ENCODE data around the gene ARFGEF2. TPM values are rescaled to one million over a fixed set of nuclear protein-coding genes. Genes with fewer than 3 reads are reported as not detected.
"Not testable (repeated sequence)": the region's sequence is repeated elsewhere in the genome, so short reads cannot be mapped to it uniquely, and the experiment has no call there.

ARFGEF2 gene
- total RNA-seq, 1 donor from 2014 or later = 28.3 TPM

GRCh38 chr20:48975955-48976354 lies 54.4 kb downstream of the ARFGEF2 start:
- no peak for DNase-seq (ENCODE audit: low spot score)
- intact Hi-C loops (cut with micrococcal nuclease) = no loop called here
- H3K4me3 Mint-ChIP-seq = no peak overlapping the region
- H3K27me3 Mint-ChIP-seq (ENCODE audit: insufficient read depth) = no peaks in the 10 kb centered on the region
- H3K36me3 Mint-ChIP-seq (ENCODE audit: low read depth) = peaks cover 38% of the 10 kb centered on the region
- no peaks in the 10 kb centered on the region for H3K9me3 Mint-ChIP-seq
- H3K4me1 Mint-ChIP-seq (ENCODE audit: low read depth) = no peaks in the 10 kb centered on the region
- H3K27ac Mint-ChIP-seq = peak overlapping the region; percentile 59

DNA sequence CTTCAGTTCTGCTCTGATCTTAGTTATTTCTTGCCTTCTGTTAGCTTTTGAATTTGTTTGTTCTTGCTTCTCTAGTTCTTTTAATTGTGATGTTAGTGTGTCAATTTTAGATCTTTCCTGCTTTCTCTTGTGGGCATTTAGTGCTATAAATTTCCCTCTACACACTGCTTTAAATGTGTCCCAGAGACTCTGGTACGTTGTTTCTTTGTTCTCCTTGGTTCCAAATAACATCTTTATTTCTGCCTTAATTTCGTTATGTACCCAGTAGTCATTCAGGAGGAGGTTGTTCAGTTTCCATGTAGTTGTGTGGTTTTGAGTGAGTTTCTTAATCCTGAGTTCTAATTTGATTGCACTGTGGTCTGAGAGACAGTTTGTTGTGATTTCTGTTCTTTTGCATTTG lies 58.5 kb downstream of the ARFGEF2 start:
- H3K27ac Mint-ChIP-seq; H3K27me3 Mint-ChIP-seq (ENCODE audit: insufficient read depth); H3K4me1 Mint-ChIP-seq (ENCODE audit: low read depth); H3K9me3 Mint-ChIP-seq; H3K4me3 Mint-ChIP-seq; intact Hi-C loops (cut with micrococcal nuclease); DNase-seq (ENCODE audit: low spot score): not testable (repeated sequence)
- H3K36me3 Mint-ChIP-seq (ENCODE audit: low read depth) = peaks cover 56% of the 10 kb centered on the region

DNA sequence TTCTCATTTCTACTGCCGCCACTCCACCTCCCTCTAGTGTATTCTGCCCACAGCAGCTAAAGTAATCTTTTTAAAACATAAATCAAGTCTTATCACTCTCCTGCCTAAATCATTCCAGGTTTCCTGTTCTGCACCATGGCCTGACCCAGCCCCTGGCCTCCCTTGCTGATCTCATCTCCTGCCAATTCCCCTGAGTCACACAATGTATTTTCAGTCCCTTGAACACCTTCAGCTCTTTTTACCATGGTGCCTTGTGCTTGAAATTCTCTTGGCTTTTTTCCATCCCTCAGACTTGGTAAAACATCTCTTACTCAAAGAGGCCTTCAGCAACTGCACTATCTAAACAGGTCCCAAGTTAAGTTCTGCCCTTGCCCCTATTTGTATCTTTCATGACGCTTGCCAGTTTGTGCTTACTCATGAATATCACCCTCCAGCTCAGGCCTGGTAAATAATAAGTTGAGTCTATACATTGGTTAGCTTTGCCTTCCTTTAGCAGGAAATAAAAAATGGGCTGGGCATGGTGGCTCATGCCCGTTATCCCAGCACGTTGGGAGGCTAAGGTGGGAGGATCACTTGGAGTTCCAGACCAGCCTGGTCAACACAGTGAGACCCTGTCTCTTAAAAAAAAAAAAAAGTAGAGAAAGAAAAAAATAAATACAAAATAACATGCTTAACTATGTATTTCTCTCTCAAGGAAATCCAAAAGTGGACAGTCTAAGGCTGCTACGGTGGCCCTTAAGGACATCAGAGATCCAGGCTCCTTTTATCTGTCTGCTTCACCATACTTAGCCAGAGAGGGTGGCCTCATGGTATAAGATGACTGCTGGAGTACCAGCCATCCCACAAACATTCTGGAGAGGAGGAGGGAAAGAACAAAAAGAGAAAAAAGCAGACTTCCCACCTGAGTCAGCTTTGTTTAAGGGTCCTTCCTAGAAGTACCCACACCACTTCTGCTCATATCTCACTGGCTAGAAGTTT lies 62.2 kb downstream of the ARFGEF2 start:
- intact Hi-C loops (cut with micrococcal nuclease) = no loop called here
- H3K9me3 Mint-ChIP-seq = no peaks in the 10 kb centered on the region
- H3K4me3 Mint-ChIP-seq = no peak overlapping the region
- no peak overlapping the region for H3K27ac Mint-ChIP-seq
- H3K36me3 Mint-ChIP-seq (ENCODE audit: low read depth) = peaks cover 53% of the 10 kb centered on the region
- H3K4me1 Mint-ChIP-seq (ENCODE audit: low read depth) = peaks cover 6% of the 10 kb centered on the region
- DNase-seq (ENCODE audit: low spot score) = no peak
- H3K27me3 Mint-ChIP-seq (ENCODE audit: insufficient read depth) = no peaks in the 10 kb centered on the region

DNA sequence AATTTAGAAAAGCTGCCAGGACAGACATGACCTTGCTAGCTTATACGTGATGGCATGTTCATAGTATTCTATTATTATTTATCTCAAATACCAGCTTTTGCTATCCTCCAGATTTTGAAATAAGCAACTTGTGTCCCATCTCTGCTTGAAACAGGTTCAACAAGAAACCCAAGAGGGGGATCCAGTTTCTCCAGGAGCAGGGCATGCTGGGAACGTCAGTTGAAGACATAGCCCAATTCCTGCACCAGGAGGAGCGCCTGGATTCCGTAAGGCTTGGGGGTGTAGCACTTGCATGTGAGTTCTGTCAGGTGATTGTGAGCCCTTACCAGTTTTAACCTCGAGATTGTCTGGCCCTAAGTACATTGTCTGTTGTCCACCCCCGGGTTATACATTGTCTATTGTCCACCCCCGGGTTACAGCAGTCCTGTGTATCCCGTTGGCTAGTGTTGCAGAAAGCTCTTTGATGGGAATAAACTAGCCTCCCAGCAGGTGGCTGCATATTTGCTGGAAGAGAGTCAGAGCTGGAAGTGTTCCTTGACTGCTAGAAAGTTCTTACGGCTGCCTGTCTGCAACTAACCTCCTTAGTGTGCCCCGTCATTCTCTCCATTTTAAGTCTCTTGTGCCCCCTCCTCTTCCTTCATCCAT lies 63.2 kb downstream of the ARFGEF2 start:
- no peak for DNase-seq (ENCODE audit: low spot score)
- H3K4me3 Mint-ChIP-seq = no peak overlapping the region
- H3K27ac Mint-ChIP-seq = no peak overlapping the region
- no peaks in the 10 kb centered on the region for H3K9me3 Mint-ChIP-seq
- H3K36me3 Mint-ChIP-seq (ENCODE audit: low read depth) = peaks cover 50% of the 10 kb centered on the region
- intact Hi-C loops (cut with micrococcal nuclease) = no loop called here
- H3K4me1 Mint-ChIP-seq (ENCODE audit: low read depth) = peaks cover 6% of the 10 kb centered on the region
- no peaks in the 10 kb centered on the region for H3K27me3 Mint-ChIP-seq (ENCODE audit: insufficient read depth)

DNA sequence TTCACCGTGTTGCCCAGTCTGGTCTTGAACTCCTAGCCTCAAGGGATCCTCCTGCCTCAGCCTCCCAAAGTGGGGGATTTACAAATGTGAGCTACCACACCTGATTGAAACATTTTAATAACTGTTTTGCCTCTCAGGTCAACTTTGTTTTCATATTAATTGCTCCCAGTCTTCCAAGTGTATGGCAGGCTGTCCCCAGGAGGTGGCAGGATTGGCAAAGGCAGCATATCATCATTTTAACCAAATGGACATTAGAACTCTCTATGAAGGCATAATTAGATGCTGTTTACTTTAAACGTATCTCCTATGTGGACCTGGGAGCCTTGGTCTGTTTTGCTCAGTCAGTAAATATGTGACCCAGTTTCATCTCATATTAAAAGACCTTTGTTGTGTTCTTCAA lies 65.4 kb downstream of the ARFGEF2 start:
- DNase-seq (ENCODE audit: low spot score) = no peak
- Mint-ChIP-seq H3K9me3 (no peaks in the 10 kb centered on the region), H3K27me3 (ENCODE audit: insufficient read depth) (no peaks in the 10 kb centered on the region), H3K27ac (no peak overlapping the region), H3K36me3 (ENCODE audit: low read depth) (peaks cover 47% of the 10 kb centered on the region), H3K4me1 (ENCODE audit: low read depth) (no peaks in the 10 kb centered on the region), H3K4me3 (no peak overlapping the region)
- intact Hi-C loops (cut with micrococcal nuclease) = loop anchor here (1.0 kb wide), 1 partner anchor 230 kb away; no protein-coding TSS in a partner anchor

DNA sequence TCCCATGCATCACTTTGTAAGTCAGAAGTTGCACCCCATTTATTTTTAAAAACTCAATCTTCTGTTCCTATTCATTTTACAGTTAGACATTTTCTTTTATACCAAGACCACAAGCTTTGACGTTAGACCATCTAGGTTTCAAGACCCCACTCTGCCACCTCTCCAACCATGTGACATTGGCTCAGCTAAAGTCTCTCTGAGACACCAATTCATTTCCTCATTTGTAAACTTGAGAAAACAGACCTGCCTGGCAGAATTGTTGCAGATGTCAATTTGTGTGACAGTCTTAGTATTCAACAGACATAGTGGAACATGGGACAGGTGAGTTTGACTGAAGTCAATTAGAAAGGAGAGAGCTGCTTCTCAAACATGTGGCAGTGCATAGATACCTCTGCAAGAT lies 69.0 kb downstream of the ARFGEF2 start:
- Mint-ChIP-seq H3K4me3 (no peak overlapping the region), H3K9me3 (no peaks in the 10 kb centered on the region), H3K27me3 (ENCODE audit: insufficient read depth) (no peaks in the 10 kb centered on the region), H3K36me3 (ENCODE audit: low read depth) (peaks cover 44% of the 10 kb centered on the region), H3K27ac (no peak overlapping the region), H3K4me1 (ENCODE audit: low read depth) (no peaks in the 10 kb centered on the region)
- no peak for DNase-seq (ENCODE audit: low spot score)
- intact Hi-C loops (cut with micrococcal nuclease) = no loop called here

DNA sequence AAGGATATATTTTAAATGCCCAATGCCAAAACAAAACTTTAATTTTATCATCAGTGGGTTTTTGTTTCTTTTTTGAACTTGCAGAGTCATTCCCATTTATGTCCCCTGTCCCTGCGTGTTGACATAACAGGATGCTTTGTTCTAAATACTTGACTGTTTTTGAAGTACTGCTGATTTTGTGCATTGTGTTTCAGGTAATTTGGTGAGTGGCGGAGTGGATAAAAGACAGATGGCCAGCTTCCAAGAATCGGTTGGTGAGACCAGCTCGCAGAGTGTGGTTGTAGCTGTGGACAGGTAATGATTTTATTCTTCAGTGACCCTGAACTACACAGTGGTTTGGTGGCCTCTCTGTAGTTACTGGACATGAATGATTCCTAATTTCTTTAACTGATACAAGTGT lies 74.1 kb downstream of the ARFGEF2 start:
- H3K27ac Mint-ChIP-seq = no peak overlapping the region
- intact Hi-C loops (cut with micrococcal nuclease) = no loop called here
- H3K36me3 Mint-ChIP-seq (ENCODE audit: low read depth) = peaks cover 46% of the 10 kb centered on the region
- no peaks in the 10 kb centered on the region for H3K27me3 Mint-ChIP-seq (ENCODE audit: insufficient read depth)
- DNase-seq (ENCODE audit: low spot score) = no peak
- H3K4me3 Mint-ChIP-seq = no peak overlapping the region
- no peaks in the 10 kb centered on the region for H3K4me1 Mint-ChIP-seq (ENCODE audit: low read depth)
- no peaks in the 10 kb centered on the region for H3K9me3 Mint-ChIP-seq

DNA sequence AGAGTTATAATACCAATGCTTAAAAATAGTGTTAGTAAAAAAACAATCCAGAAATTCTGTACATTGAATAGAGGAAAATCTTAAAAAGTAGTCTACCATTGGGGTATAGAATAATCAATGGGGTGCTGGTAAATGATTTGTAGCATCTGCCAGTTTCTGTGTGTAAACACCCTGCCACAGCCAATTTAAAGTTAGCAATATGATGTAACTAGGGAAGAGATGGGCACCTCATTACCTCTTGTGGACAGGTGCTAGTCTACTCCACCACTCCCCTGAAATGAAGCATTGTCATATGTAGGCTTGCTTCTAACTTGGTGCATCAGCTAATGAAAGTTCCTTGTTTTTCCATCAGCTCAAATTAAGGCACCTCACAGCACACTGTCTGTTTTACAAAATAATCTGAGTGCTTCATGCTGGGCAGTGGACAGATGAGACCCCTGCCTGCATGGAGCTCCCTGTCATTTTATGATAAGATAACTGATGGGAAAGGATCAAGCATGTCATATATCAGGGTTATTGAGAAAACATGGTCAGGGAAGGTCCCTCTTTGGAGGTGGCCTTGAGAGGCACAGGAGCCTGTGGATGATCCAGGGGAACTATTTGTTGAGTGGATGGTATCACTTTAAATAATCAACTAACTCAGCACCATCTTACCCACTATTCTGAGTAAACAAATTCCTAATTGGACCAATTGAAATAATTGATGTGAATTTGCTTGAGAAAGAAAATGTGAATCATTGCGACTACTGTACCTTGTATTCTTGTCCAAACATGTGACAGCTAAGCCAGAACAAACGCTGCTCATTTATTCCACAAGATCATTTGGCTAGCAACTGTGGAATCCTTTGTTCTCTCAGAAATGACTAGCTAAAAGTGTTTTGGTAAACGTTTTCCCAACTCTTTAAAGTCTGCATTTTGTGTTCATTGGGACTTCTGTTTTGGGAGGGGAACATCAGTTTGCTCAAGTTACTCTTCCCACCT lies 78.7 kb downstream of the ARFGEF2 start:
- no peaks in the 10 kb centered on the region for H3K9me3 Mint-ChIP-seq
- H3K36me3 Mint-ChIP-seq (ENCODE audit: low read depth) = peaks cover 23% of the 10 kb centered on the region
- intact Hi-C loops (cut with micrococcal nuclease) = no loop called here
- no peaks in the 10 kb centered on the region for H3K27me3 Mint-ChIP-seq (ENCODE audit: insufficient read depth)
- no peak overlapping the region for H3K27ac Mint-ChIP-seq
- no peaks in the 10 kb centered on the region for H3K4me1 Mint-ChIP-seq (ENCODE audit: low read depth)
- no peak for DNase-seq (ENCODE audit: low spot score)
- no peak overlapping the region for H3K4me3 Mint-ChIP-seq

DNA sequence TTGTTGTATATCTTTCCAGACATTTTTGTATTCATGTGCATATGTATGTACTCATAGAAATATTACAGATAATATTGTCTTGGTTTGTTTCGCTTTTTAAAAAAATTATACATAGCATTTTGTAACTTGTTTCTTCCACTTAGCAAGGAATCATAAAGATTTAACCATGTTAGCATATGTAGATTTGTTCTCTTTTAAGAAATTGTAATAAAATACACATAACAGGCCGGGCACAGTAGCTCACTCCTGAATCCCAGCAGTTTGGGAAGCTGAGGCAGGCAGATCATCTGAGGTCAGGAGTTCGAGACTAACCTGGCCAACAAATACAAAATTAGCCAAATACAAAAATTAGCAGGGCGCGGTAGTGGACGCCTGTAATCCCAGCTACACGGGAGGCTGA lies 80.2 kb downstream of the ARFGEF2 start:
- intact Hi-C loops (cut with micrococcal nuclease) = no loop called here
- Mint-ChIP-seq H3K36me3 (ENCODE audit: low read depth) (peaks cover 23% of the 10 kb centered on the region), H3K4me1 (ENCODE audit: low read depth) (no peaks in the 10 kb centered on the region), H3K9me3 (no peaks in the 10 kb centered on the region), H3K27me3 (ENCODE audit: insufficient read depth) (no peaks in the 10 kb centered on the region), H3K27ac (no peak overlapping the region), H3K4me3 (no peak overlapping the region)
- no peak for DNase-seq (ENCODE audit: low spot score)

- H3K9me3 Mint-ChIP-seq = no peaks in the 10 kb centered on the region
- H3K4me1 Mint-ChIP-seq (ENCODE audit: low read depth) = no peaks in the 10 kb centered on the region
- no peak overlapping the region for H3K27ac Mint-ChIP-seq
- intact Hi-C loops (cut with micrococcal nuclease) = no loop called here
- no peaks in the 10 kb centered on the region for H3K27me3 Mint-ChIP-seq (ENCODE audit: insufficient read depth)
- H3K4me3 Mint-ChIP-seq = no peak overlapping the region
- peaks cover 19% of the 10 kb centered on the region for H3K36me3 Mint-ChIP-seq (ENCODE audit: low read depth)
- DNase-seq (ENCODE audit: low spot score) = no peak
These were observed 85.0 kb downstream of the ARFGEF2 start for GRCh38 chr20:49006446-49006980.

DNA sequence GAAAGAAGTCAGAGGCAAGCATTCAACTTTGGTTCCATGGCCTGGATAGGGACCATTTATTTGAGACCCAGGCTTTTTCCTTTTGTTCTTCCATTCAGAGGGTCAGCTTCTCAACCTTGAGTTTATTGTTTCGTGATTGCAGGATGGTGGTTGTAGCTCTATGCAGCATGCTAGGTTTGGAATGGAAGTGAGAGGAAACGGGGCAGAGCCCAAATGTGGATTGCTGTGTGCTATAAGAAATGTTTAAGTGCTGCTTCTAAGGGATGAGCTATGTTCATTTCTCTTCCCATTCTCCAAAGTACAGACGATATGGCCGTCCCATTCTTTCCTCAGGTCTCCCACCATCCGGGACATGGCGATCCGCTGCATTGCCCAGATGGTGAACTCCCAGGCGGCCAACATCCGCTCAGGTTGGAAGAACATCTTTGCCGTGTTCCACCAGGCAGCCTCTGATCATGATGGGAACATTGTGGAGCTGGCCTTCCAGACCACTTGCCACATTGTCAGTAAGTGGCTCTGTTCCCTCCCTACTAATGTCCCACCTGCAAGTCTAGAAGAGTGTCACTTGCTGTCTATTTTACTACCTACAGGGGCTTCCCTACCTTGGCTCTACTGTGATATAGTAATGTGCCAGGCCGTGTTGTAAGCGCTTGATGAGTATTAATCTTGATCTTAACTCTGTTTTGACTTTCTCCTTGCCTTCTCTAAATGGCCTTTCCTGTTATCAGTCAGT lies 88.6 kb downstream of the ARFGEF2 start:
- Mint-ChIP-seq H3K9me3 (no peaks in the 10 kb centered on the region), H3K27me3 (ENCODE audit: insufficient read depth) (no peaks in the 10 kb centered on the region), H3K4me3 (no peak overlapping the region), H3K36me3 (ENCODE audit: low read depth) (peaks cover 40% of the 10 kb centered on the region), H3K27ac (no peak overlapping the region), H3K4me1 (ENCODE audit: low read depth) (no peaks in the 10 kb centered on the region)
- DNase-seq (ENCODE audit: low spot score) = no peak
- intact Hi-C loops (cut with micrococcal nuclease) = no loop called here

DNA sequence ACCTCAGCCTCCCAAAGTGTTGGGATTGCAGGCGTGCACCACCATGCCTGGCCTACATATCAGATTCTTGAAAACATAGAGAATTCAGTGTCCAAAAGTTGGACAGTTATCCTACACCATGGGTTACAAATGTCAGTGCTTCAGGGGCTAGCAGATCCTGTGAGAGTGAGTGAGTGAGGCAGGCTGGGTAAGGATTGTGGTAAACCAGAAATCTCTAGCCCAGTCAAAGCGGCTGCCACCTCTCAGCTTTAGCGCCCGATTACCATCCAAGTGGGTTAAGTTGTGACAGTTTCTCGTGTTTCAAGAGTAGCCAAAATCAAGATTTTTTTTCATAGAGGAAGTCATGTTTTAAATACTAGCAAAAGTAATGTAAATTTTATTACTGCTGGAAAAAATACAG lies 102.7 kb downstream of the ARFGEF2 start:
- no peaks in the 10 kb centered on the region for H3K27me3 Mint-ChIP-seq (ENCODE audit: insufficient read depth)
- intact Hi-C loops (cut with micrococcal nuclease) = no loop called here
- no peaks in the 10 kb centered on the region for H3K9me3 Mint-ChIP-seq
- DNase-seq (ENCODE audit: low spot score) = no peak
- peaks cover 9% of the 10 kb centered on the region for H3K36me3 Mint-ChIP-seq (ENCODE audit: low read depth)
- H3K4me3 Mint-ChIP-seq = no peak overlapping the region
- no peaks in the 10 kb centered on the region for H3K4me1 Mint-ChIP-seq (ENCODE audit: low read depth)
- no peak overlapping the region for H3K27ac Mint-ChIP-seq

All from activated T-helper 1 cell treated with anti-CD3 and anti-CD28 coated beads, Interleukin-12 subunit alpha, Interleukin-12 subunit beta, Interleukin-2, Interleukin-4 antibody, amounts not matched to agents 30 ng/mL and 10 ng/mL and 1 ng/mL, durations not matched to agents 14 hours and 24 hours and 36 hours (primary cell).